HG03354 (cell line): Measurements from ENCODE around the gene PCBP3.
"Not testable (repeated sequence)": the region's sequence is repeated elsewhere in the genome, so short reads cannot be mapped to it uniquely, and the experiment has no call there.

ENCODE experiments used
- ATAC-seq: cut with Tn5 transposase; IDR thresholded peaks from one replicate; pipeline ENCODE4 v1.9.1; 2021; ENCODE audit warnings: mild to moderate bottlenecking; ENCODE audit not compliant: unreplicated experiment, poor library complexity, severe bottlenecking

The PCBP3 gene

GRCh38 chr21:45952974-45953373 is 309.4 kb downstream of the PCBP3 start:
- ATAC-seq: no peak

GRCh38 chr21:45954261-45954660 is 310.7 kb downstream of the PCBP3 start:
- ATAC-seq: no peak

GRCh38 chr21:45954921-45955320 is 311.4 kb downstream of the PCBP3 start:
- ATAC-seq: no peak

- ATAC-seq: no peak
These were observed 314.0 kb downstream of the PCBP3 start for GRCh38 chr21:45957551-45957950.

- ATAC-seq: no peak
These were observed 314.6 kb downstream of the PCBP3 start for GRCh38 chr21:45957981-45958600.

GRCh38 chr21:45959182-45959581 is 315.7 kb downstream of the PCBP3 start:
- no peak for ATAC-seq

GRCh38 chr21:45959779-45960390 is 316.4 kb downstream of the PCBP3 start:
- ATAC-seq: no peak

- ATAC-seq: not testable (repeated sequence)
These were observed 317.9 kb downstream of the PCBP3 start for GRCh38 chr21:45961408-45961807.

- no peak for ATAC-seq
These were observed 319.2 kb downstream of the PCBP3 start for GRCh38 chr21:45962531-45963231.

GRCh38 chr21:45963232-45963570 is 319.7 kb downstream of the PCBP3 start:
- no peak for ATAC-seq

- no peak for ATAC-seq
These were observed 321.1 kb downstream of the PCBP3 start for GRCh38 chr21:45964649-45965048.

GRCh38 chr21:45965084-45965809 is 321.7 kb downstream of the PCBP3 start:
- no peak for ATAC-seq

- no peak for ATAC-seq
These were observed 323.4 kb downstream of the PCBP3 start for GRCh38 chr21:45966791-45967394.

- no peak for ATAC-seq
These were observed 326.6 kb downstream of the PCBP3 start for GRCh38 chr21:45969921-45970673.

GRCh38 chr21:45970674-45971615 is 327.4 kb downstream of the PCBP3 start:
- ATAC-seq: no peak

GRCh38 chr21:45971616-45972352 is 328.3 kb downstream of the PCBP3 start:
- ATAC-seq: no peak

- no peak for ATAC-seq
These were observed 328.8 kb downstream of the PCBP3 start for GRCh38 chr21:45972353-45972715.
